Measurements from ENCODE around the gene NR4A3. TPM values are rescaled to one million over a fixed set of nuclear protein-coding genes. Genes with fewer than 3 reads are reported as not detected.

Gene NR4A3
- total RNA-seq, 6 experiments from 2014 or later: 1.2 to 3.1 (median 2.4) TPM

DNA sequence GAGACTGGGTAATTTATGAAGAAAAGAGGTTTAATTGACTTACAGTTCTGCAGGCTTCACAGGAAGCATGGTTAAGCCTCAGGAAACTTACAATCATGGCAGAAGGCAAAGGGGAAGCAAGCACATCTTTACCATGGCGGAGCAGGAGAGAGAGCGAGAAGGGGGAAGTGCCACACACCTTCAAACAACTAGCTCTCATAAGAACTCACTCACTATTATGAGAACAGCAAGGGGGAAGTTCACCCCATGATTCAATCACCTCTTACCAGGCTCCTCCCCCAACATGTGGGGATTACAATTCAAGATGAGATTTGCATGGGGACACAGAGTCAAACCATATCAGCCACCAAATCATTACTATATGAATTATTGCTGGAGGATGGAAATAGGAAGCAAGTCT lies 54.5 kb downstream of the NR4A3 start:
- Mint-ChIP-seq H3K36me3 (ENCODE audit: low read depth) (no peaks in the 10 kb centered on the region), H3K9me3 (no peaks in the 10 kb centered on the region), H3K4me1 (ENCODE audit: low read depth) (peaks cover 33% of the 10 kb centered on the region), H3K4me3 (no peak overlapping the region), H3K27me3 (ENCODE audit: insufficient read depth) (no peaks in the 10 kb centered on the region), H3K27ac (no peak overlapping the region)
- TF ChIP-seq, protein P1, sequence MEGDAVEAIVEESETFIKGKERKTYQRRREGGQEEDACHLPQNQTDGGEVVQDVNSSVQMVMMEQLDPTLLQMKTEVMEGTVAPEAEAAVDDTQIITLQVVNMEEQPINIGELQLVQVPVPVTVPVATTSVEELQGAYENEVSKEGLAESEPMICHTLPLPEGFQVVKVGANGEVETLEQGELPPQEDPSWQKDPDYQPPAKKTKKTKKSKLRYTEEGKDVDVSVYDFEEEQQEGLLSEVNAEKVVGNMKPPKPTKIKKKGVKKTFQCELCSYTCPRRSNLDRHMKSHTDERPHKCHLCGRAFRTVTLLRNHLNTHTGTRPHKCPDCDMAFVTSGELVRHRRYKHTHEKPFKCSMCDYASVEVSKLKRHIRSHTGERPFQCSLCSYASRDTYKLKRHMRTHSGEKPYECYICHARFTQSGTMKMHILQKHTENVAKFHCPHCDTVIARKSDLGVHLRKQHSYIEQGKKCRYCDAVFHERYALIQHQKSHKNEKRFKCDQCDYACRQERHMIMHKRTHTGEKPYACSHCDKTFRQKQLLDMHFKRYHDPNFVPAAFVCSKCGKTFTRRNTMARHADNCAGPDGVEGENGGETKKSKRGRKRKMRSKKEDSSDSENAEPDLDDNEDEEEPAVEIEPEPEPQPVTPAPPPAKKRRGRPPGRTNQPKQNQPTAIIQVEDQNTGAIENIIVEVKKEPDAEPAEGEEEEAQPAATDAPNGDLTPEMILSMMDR (IDR thresholded peaks at IDR 0.05): no peak
- no peak for DNase-seq

DNA sequence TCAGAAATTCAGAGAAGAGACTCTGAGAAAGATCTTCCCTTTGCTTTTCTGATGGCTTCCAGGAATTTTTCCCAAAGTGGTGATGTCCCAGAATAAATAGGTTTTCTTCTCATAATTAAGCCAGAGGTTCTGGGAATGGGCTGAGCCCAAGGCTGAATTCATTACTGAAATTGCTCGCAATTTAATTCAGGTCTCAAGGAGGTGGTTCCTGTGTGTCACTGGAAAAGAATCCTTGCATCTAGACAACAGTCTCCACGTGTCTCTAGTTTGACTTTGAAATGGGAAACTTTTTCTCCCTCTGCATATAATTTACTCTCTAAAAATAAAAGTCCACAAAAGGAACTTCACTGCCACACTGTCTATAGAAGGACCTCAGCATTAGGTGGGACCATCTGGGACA lies 57.0 kb downstream of the NR4A3 start:
- H3K9me3 Mint-ChIP-seq: no peaks in the 10 kb centered on the region
- no peak for DNase-seq
- H3K36me3 Mint-ChIP-seq (ENCODE audit: low read depth): no peaks in the 10 kb centered on the region
- TF ChIP-seq, protein P1 (IDR thresholded peaks at IDR 0.05): no peak
- 0 out of 2 replicates have a peak overlapping the region, but pooled peaks have one; percentile 38 for H3K4me3 Mint-ChIP-seq
- peaks cover 24% of the 10 kb centered on the region for H3K4me1 Mint-ChIP-seq (ENCODE audit: low read depth)
- H3K27ac Mint-ChIP-seq: no peak overlapping the region; the same call in 1 of the 2 replicates
- 0 out of 2 replicates have a peak, but pooled peaks cover 3% of the 10 kb centered on the region for H3K27me3 Mint-ChIP-seq (ENCODE audit: insufficient read depth)

DNA sequence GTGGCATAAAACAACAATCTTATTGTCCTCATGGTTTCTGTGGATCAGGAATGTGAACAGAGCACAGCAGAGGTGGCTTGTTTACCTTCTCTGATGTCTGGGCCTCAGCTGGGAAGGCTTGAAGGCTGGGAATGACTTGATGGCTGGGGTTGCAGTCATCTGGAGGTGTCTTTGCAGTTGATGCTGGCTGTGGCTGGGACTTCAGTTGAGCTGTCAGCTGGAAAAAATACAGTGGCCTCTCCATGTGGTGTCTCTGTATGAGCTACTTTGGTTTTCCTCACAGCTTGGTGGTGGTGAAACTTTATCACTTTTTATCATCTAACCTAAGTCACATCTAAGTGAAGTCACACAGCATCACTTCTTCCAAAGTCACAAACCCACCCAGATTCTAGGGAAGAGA lies 60.1 kb downstream of the NR4A3 start:
- H3K4me1 Mint-ChIP-seq (ENCODE audit: low read depth): peaks cover 16% of the 10 kb centered on the region
- no peaks in the 10 kb centered on the region for H3K36me3 Mint-ChIP-seq (ENCODE audit: low read depth)
- DNase-seq: no peak

DNA sequence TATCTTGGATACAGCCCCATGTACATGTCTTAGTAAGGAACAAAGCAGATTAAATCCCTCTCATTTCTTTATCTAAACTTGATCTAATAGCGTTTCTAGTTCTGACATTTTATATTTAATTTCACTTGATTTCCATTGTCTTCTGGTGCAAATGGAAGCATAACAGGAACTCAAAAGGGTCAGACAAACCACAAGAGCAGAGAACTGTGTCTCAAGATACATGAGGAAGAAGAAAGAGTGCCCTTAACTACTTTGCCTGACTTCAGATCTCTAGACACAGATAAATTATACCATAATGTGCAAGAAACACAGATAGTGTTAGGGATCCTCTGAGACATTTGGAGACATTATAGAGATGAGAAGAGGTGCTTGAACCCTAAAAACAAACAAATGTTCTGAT lies 64.1 kb downstream of the NR4A3 start:
- TF ChIP-seq, protein P1 (IDR thresholded peaks at IDR 0.05): no peak
- peaks cover 14% of the 10 kb centered on the region for H3K27me3 Mint-ChIP-seq (ENCODE audit: insufficient read depth)
- no peak for DNase-seq
- H3K27ac Mint-ChIP-seq: no peak overlapping the region
- H3K36me3 Mint-ChIP-seq (ENCODE audit: low read depth): no peaks in the 10 kb centered on the region
- no peaks in the 10 kb centered on the region for H3K9me3 Mint-ChIP-seq
- H3K4me1 Mint-ChIP-seq (ENCODE audit: low read depth): no peaks in the 10 kb centered on the region
- no peak overlapping the region for H3K4me3 Mint-ChIP-seq

More for the DNA sequence above, 60.1 kb downstream of the NR4A3 start:
- Mint-ChIP-seq H3K27ac (no peak overlapping the region), H3K27me3 (ENCODE audit: insufficient read depth) (0 out of 2 replicates have a peak, but pooled peaks cover 3% of the 10 kb centered on the region), H3K4me3 (no peak overlapping the region), H3K9me3 (no peaks in the 10 kb centered on the region)
- TF ChIP-seq, protein P1 (IDR thresholded peaks at IDR 0.05): no peak

DNA sequence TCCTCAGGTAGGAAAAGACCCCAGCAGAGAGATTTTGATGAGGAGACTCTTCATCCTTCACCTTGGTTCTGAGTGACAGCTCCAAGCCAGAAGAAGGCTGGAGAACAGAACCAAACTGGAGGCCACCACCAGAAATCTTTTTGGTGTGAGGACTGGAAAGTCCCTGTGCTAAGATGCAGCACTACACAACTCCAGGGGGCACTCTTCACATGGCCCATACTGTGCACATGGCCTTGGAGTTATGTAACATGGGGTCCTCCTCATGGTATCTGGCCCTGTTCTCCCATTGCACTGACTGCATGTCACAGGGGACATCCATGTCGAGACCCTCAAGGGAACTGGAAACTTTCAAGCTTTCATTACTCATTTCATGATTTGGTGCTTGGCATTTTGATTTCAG lies 67.4 kb downstream of the NR4A3 start:
- Mint-ChIP-seq H3K27ac (no peak overlapping the region), H3K4me3 (no peak overlapping the region), H3K9me3 (no peaks in the 10 kb centered on the region), H3K36me3 (ENCODE audit: low read depth) (no peaks in the 10 kb centered on the region), H3K27me3 (ENCODE audit: insufficient read depth) (peaks cover 15% of the 10 kb centered on the region), H3K4me1 (ENCODE audit: low read depth) (no peaks in the 10 kb centered on the region)
- TF ChIP-seq, protein P1 (IDR thresholded peaks at IDR 0.05): 0 out of 2 replicates have a peak, but pooled peaks have one; percentile 24
- no peak for DNase-seq

DNA sequence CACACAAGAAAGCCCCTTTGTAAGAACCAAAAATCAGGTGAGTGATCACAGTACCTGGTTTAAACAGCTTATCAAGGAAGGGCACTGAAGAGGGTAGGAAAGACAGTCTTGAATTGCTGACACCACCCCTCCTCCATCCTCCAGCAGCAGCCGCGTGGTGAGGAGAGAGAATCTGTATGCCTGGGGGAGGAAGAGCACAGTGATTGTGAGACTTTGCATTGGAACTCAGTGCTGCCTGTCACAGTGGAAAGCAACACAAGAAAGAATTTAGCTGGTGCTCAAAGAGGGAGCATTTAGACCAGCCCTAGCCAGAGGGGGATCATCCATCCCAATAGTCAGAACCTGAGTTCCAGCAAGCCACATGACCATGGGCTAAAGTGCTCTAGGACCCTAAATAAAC lies 73.1 kb downstream of the NR4A3 start:
- no peaks in the 10 kb centered on the region for H3K4me1 Mint-ChIP-seq (ENCODE audit: low read depth)
- peaks cover 25% of the 10 kb centered on the region for H3K27me3 Mint-ChIP-seq (ENCODE audit: insufficient read depth)
- no peak for DNase-seq
- TF ChIP-seq, protein P1 (IDR thresholded peaks at IDR 0.05): no peak
- H3K4me3 Mint-ChIP-seq: no peak overlapping the region
- no peak overlapping the region for H3K27ac Mint-ChIP-seq
- no peaks in the 10 kb centered on the region for H3K9me3 Mint-ChIP-seq
- H3K36me3 Mint-ChIP-seq (ENCODE audit: low read depth): no peaks in the 10 kb centered on the region
